ENCODE measurements around the gene DNAH1. TPM values are rescaled to one million over a fixed set of nuclear protein-coding genes. Genes with fewer than 3 reads are reported as not detected.

The DNAH1 gene
- total and polyA plus RNA-seq, 2 of the 13 experiments (the other 11 are each of a cell fraction or from before 2014, with no cell fraction given): 0.64 to 3.5 TPM

- TF ChIP-seq, protein P1, sequence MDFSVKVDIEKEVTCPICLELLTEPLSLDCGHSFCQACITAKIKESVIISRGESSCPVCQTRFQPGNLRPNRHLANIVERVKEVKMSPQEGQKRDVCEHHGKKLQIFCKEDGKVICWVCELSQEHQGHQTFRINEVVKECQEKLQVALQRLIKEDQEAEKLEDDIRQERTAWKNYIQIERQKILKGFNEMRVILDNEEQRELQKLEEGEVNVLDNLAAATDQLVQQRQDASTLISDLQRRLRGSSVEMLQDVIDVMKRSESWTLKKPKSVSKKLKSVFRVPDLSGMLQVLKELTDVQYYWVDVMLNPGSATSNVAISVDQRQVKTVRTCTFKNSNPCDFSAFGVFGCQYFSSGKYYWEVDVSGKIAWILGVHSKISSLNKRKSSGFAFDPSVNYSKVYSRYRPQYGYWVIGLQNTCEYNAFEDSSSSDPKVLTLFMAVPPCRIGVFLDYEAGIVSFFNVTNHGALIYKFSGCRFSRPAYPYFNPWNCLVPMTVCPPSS (IDR thresholded peaks at IDR 0.05): no peak
- TF ChIP-seq, protein P2, sequence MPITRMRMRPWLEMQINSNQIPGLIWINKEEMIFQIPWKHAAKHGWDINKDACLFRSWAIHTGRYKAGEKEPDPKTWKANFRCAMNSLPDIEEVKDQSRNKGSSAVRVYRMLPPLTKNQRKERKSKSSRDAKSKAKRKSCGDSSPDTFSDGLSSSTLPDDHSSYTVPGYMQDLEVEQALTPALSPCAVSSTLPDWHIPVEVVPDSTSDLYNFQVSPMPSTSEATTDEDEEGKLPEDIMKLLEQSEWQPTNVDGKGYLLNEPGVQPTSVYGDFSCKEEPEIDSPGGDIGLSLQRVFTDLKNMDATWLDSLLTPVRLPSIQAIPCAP (CRISPR knock-in tag; IDR thresholded peaks at IDR 0.05; ENCODE audit: low read depth): no peak
- TF ChIP-seq, protein P3, sequence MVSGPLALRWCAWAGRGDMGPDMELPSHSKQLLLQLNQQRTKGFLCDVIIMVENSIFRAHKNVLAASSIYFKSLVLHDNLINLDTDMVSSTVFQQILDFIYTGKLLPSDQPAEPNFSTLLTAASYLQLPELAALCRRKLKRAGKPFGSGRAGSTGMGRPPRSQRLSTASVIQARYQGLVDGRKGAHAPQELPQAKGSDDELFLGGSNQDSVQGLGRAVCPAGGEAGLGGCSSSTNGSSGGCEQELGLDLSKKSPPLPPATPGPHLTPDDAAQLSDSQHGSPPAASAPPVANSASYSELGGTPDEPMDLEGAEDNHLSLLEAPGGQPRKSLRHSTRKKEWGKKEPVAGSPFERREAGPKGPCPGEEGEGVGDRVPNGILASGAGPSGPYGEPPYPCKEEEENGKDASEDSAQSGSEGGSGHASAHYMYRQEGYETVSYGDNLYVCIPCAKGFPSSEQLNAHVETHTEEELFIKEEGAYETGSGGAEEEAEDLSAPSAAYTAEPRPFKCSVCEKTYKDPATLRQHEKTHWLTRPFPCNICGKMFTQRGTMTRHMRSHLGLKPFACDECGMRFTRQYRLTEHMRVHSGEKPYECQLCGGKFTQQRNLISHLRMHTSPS (CRISPR knock-in tag; IDR thresholded peaks at IDR 0.05; ENCODE audit: low read depth): no peak
Measured at GRCh38 chr3:52349611-52350395, 33.7 kb downstream of the DNAH1 start (continued).

GRCh38 chr3:52350416-52350815, 34.3 kb downstream of the DNAH1 start:
- in situ Hi-C loops (cut with HindIII; ENCODE audit: extremely low pct_ligation_motif_present, low pct_unique_long_range_greater_than_20kb): no loop called here
- 82% methylated on average over 5 of the region's 7 CpGs for WGBS (ENCODE audit: low lambda C conversion rate)
- no peak overlapping the region for H3K9ac ChIP-seq (ENCODE audit: insufficient read depth, low read depth, low read length)
- no peak overlapping the region for H2AFZ ChIP-seq (ENCODE audit: low read length)
- ATAC-seq (no peak), FAIRE-seq (no peak), DNase-seq (ENCODE audit: low spot score) (no peak)
- H3K27me3 ChIP-seq (ENCODE audit: control insufficient read depth in 1 of 2, insufficient read depth in 2 of 2, low read length in 2 of 2): no peaks in the 10 kb centered on the region
- no peaks in the 10 kb centered on the region for H3K36me3 ChIP-seq (replicated peaks in 1 of 2; ENCODE audit: control insufficient read depth in 1 of 2, insufficient read depth in 2 of 2, low read length in 2 of 2)
- H3K79me2 ChIP-seq (ENCODE audit: insufficient read depth, low read length): no peaks in the 10 kb centered on the region
- ChIA-PET POLR2A (no interaction called here), CTCF (ENCODE audit: low intra/inter-chr PET ratio, low total read pairs) (no interaction called here)
- TF ChIP-seq KDM3A (CRISPR knock-in tag; IDR thresholded peaks at IDR 0.05; ENCODE audit: low read depth): no peak
- H3K4me2 ChIP-seq (ENCODE audit: low read depth, low read length): no peak overlapping the region
- intact Hi-C loops (cut with micrococcal nuclease; ENCODE audit: unreplicated experiment): no loop called here
- no peak overlapping the region for H3K27ac ChIP-seq (ENCODE audit: extremely low read length, insufficient read depth, low read length)
- no peaks in the 10 kb centered on the region for H3K9me3 ChIP-seq (ENCODE audit: low read length)
- no peak overlapping the region for H3K4me3 ChIP-seq (replicated peaks in 1 of 3; ENCODE audit: insufficient read depth in 1 of 3, low read depth in 2 of 3, low read length in 3 of 3)
- no peaks in the 10 kb centered on the region for H4K20me1 ChIP-seq (ENCODE audit: insufficient read depth, low read length)
- no TSS peak for BruUV-seq (replicated peaks)
- H3K4me1 ChIP-seq (ENCODE audit: insufficient read depth, low read length): no peaks in the 10 kb centered on the region
